Prostate gland (tissue), 2 donors: Measurements from ENCODE around the gene PTPRD. TPM values are rescaled to one million over a fixed set of nuclear protein-coding genes. Genes with fewer than 3 reads are reported as not detected.

ENCODE experiments used
- DNase-seq: peaks from one replicate; pipeline ENCODE4 v3.0.0-alpha.2; 2019; ENCODE audit warnings: low spot score
- H3K27ac ChIP-seq, 2 donors: fragments of 200-600 bp; sonication (generic); 2 replicates each; pipeline ENCODE4 v1.5.1; 2017 to 2019
- H3K27me3 ChIP-seq: fragments of 200-600 bp; sonication (generic); replicated peaks from 2 replicates; pipeline ENCODE4 v1.5.1; 2019; ENCODE audit not compliant: insufficient read depth
- H3K36me3 ChIP-seq, 2 donors: fragments of 200-600 bp; sonication (generic); 1 replicate in 1 of 2; 2 replicates in 1 of 2; pipeline versions ENCODE4 v1.5.1 to v1.8.1; 2017 to 2019
- H3K4me1 ChIP-seq: fragments of 200-600 bp; sonication (generic); replicated peaks from 2 replicates; pipeline ENCODE4 v1.5.1; 2019
- H3K4me3 ChIP-seq, 2 donors: fragments of 200-600 bp; sonication (generic); 2 replicates each; pipeline ENCODE4 v1.5.1; 2017 to 2019
- H3K9me3 ChIP-seq: fragments of 200-600 bp; sonication (generic); 2 replicates; pipeline ENCODE4 v1.5.1; 2017
- POLR2A ChIP-seq: fragments of 450-650 bp; IDR thresholded peaks from one replicate; pipeline ENCODE4 v1.6.1; 2016; ENCODE audit warnings: antibody characterized with exemption, mild to moderate bottlenecking
- POLR2AphosphoS5 ChIP-seq: sonication (generic); formaldehyde crosslinking; IDR thresholded peaks from one replicate; pipeline ENCODE4 v1.6.1; 2017; ENCODE audit warnings: antibody characterized with exemption
- WGBS: methylation state at CpG from one replicate; pipeline ENCODE4 v1.1.5; 2018; 5-methylcytosine and 5-hydroxymethylcytosine counted together
- intact Hi-C: fragments of 100-400 bp; cut with DNase I; formaldehyde crosslinking; loops from one replicate; pipeline ENCODE4 v1.14.2; 2022
- total RNA-seq, 2 donors: library from RNA; depleted of rRNA; stranded (reverse); fragments of >200 nt; gene quantifications; one replicate each; pipeline ENCODE4 v1.1.0, GENCODE V29; 2016
- TF ChIP-seq, protein P1 (sequence below), 4 experiments: fragments of 200-600 bp in 2 of 4; fragments of 450-650 bp in 2 of 4; sonication (generic) in 2 of 4; IDR thresholded peaks; 1 replicate in 3 of 4; 2 replicates in 1 of 4; pipeline ENCODE4 v1.5.1; 2016 to 2019; ENCODE audit warnings: antibody characterized with exemption in 4 of 4, mild to moderate bottlenecking in 2 of 4, moderate library complexity in 2 of 4

PTPRD gene
- total RNA-seq, 2 donors from 2014 or later = 5.8 to 23.1 TPM

DNA sequence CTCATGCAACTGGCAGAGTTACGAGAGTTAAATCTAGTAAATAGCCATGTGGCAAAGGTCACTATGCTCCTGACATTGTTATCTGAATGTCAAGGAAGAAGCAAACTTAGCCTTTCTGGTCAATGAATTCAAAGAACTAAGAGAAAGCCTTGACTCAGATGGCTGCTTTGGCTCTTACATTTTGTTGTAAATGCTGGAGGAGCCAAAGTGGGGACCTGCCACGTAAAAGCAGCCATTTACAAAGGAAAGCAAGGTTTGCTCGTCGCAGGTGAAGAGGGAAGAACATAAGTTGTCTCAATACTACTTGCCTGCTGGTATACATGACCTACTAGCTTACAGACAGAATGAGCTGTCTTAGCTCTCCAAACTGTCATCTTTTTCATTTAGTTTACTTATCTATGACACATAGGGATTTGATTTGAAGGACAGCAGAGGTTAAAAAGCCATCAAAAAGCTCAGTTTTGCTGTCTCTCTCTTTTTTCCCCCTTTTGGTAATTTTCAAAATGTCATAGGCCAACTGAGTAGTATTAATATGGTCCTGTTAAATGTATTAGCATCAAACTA, 1760.4 kb downstream of the PTPRD start:
- H3K27me3 ChIP-seq = no peaks in the 10 kb centered on the region
- H3K9me3 ChIP-seq = no peaks in the 10 kb centered on the region
- DNase-seq = no peak
- 93% methylated on average over 4 of the region's 4 CpGs for WGBS
- H3K36me3 ChIP-seq = no peaks in the 10 kb centered on the region
- no peak overlapping the region for H3K27ac ChIP-seq
- TF ChIP-seq POLR2A = no peak
- no peak for TF ChIP-seq POLR2AphosphoS5
- TF ChIP-seq, protein P1, sequence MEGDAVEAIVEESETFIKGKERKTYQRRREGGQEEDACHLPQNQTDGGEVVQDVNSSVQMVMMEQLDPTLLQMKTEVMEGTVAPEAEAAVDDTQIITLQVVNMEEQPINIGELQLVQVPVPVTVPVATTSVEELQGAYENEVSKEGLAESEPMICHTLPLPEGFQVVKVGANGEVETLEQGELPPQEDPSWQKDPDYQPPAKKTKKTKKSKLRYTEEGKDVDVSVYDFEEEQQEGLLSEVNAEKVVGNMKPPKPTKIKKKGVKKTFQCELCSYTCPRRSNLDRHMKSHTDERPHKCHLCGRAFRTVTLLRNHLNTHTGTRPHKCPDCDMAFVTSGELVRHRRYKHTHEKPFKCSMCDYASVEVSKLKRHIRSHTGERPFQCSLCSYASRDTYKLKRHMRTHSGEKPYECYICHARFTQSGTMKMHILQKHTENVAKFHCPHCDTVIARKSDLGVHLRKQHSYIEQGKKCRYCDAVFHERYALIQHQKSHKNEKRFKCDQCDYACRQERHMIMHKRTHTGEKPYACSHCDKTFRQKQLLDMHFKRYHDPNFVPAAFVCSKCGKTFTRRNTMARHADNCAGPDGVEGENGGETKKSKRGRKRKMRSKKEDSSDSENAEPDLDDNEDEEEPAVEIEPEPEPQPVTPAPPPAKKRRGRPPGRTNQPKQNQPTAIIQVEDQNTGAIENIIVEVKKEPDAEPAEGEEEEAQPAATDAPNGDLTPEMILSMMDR (IDR thresholded peaks at IDR 0.05) = no peak
- H3K4me1 ChIP-seq = no peaks in the 10 kb centered on the region
- H3K4me3 ChIP-seq = no peak overlapping the region
- intact Hi-C loops = loop anchor here (10.0 kb wide), 1 partner anchor 188 kb away; no protein-coding TSS in a partner anchor

- no peak for DNase-seq
- Histone ChIP-seq H3K4me3 (no peak overlapping the region), H3K9me3 (no peaks in the 10 kb centered on the region), H3K36me3 (no peaks in the 10 kb centered on the region), H3K27me3 (no peaks in the 10 kb centered on the region), H3K27ac (no peak overlapping the region), H3K4me1 (no peaks in the 10 kb centered on the region)
- intact Hi-C loops = loop anchor here (10.0 kb wide), 1 partner anchor 186 kb away; no protein-coding TSS in a partner anchor
- TF ChIP-seq POLR2A = no peak
- TF ChIP-seq, protein P1 (IDR thresholded peaks at IDR 0.05) = no peak
- no peak for TF ChIP-seq POLR2AphosphoS5
These were observed 1761.9 kb downstream of the PTPRD start for GRCh38 chr9:8850914-8851313.

- no peak overlapping the region for H3K4me3 ChIP-seq
- 48% methylated on average over 3 of the region's 3 CpGs for WGBS
- no peaks in the 10 kb centered on the region for H3K4me1 ChIP-seq
- no peaks in the 10 kb centered on the region for H3K27me3 ChIP-seq
- no peak for DNase-seq
- TF ChIP-seq, protein P1 (IDR thresholded peaks at IDR 0.05) = no peak
- TF ChIP-seq POLR2AphosphoS5 (no peak), POLR2A (no peak)
- H3K36me3 ChIP-seq = no peaks in the 10 kb centered on the region
- H3K9me3 ChIP-seq = no peaks in the 10 kb centered on the region
- no peak overlapping the region for H3K27ac ChIP-seq
- intact Hi-C loops = no loop called here
These were observed 1767.0 kb downstream of the PTPRD start for GRCh38 chr9:8845808-8846207.

GRCh38 chr9:8845376-8845775, 1767.4 kb downstream of the PTPRD start:
- Histone ChIP-seq H3K9me3 (no peaks in the 10 kb centered on the region), H3K36me3 (no peaks in the 10 kb centered on the region), H3K27me3 (no peaks in the 10 kb centered on the region), H3K4me1 (no peaks in the 10 kb centered on the region), H3K4me3 (no peak overlapping the region), H3K27ac (no peak overlapping the region)
- no peak for DNase-seq
- intact Hi-C loops = no loop called here
- TF ChIP-seq POLR2AphosphoS5 (no peak), POLR2A (no peak)
- 18% methylated on average over 2 of the region's 2 CpGs for WGBS

DNA sequence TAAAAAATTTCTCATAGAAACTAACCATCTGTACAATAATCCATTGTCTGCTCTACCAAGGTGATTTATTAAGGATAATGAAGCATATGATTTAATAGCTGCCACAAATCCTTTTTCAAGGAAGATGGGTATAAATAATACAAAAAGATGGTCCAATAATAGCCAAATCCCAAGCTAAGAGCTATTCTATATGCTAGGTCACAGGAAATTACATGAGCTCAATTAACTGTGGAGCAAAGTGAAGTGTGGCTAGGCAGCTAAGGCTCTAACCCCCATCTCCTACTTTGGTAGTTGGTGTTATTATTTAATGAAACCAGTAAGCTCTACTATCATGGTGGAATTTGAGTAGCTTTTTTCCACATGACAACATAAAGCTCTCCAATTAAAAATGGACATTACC, 1768.3 kb downstream of the PTPRD start:
- no peak overlapping the region for H3K4me3 ChIP-seq
- no peaks in the 10 kb centered on the region for H3K27me3 ChIP-seq
- intact Hi-C loops = no loop called here
- H3K9me3 ChIP-seq = no peaks in the 10 kb centered on the region
- H3K36me3 ChIP-seq = no peaks in the 10 kb centered on the region
- H3K27ac ChIP-seq = no peak overlapping the region
- no peak for DNase-seq
- no peaks in the 10 kb centered on the region for H3K4me1 ChIP-seq
- TF ChIP-seq POLR2A = no peak
- TF ChIP-seq POLR2AphosphoS5 = no peak
- TF ChIP-seq, protein P1 (IDR thresholded peaks at IDR 0.05) = no peak
